Measurements from ENCODE around the gene MAP2K5. TPM values are rescaled to one million over a fixed set of nuclear protein-coding genes. Genes with fewer than 3 reads are reported as not detected.

Gene MAP2K5
- total and polyA plus RNA-seq, 2 donors from 2014 or later, result 14.1 to 18.6 TPM

- Histone ChIP-seq H3K27me3 (ENCODE audit: control insufficient read depth, insufficient read depth, low read length) (no peaks in the 10 kb centered on the region), H3K4me3 (ENCODE audit: low read length in 3 of 3) (no peak overlapping the region), H3K9ac (ENCODE audit: low read length in 3 of 3) (no peak overlapping the region), H3K27ac (ENCODE audit: low read depth in 2 of 2, low read length in 2 of 2) (no peak overlapping the region), H3K4me1 (ENCODE audit: control insufficient read depth in 2 of 3, insufficient read depth in 2 of 3, low read depth in 1 of 3, low read length in 3 of 3) (peaks cover 0 to 11% (median 4%) of the 10 kb centered on the region in 3 donors), H3K36me3 (ENCODE audit: control insufficient read depth in 2 of 3, insufficient read depth in 3 of 3, low read length in 3 of 3) (no peaks in the 10 kb centered on the region), H3K9me3 (ENCODE audit: control insufficient read depth in 2 of 3, insufficient read depth in 1 of 3, low read length in 3 of 3) (no peaks in the 10 kb centered on the region)
- DNase-seq (no peak), FAIRE-seq (no peak)
- TF ChIP-seq, protein P1, sequence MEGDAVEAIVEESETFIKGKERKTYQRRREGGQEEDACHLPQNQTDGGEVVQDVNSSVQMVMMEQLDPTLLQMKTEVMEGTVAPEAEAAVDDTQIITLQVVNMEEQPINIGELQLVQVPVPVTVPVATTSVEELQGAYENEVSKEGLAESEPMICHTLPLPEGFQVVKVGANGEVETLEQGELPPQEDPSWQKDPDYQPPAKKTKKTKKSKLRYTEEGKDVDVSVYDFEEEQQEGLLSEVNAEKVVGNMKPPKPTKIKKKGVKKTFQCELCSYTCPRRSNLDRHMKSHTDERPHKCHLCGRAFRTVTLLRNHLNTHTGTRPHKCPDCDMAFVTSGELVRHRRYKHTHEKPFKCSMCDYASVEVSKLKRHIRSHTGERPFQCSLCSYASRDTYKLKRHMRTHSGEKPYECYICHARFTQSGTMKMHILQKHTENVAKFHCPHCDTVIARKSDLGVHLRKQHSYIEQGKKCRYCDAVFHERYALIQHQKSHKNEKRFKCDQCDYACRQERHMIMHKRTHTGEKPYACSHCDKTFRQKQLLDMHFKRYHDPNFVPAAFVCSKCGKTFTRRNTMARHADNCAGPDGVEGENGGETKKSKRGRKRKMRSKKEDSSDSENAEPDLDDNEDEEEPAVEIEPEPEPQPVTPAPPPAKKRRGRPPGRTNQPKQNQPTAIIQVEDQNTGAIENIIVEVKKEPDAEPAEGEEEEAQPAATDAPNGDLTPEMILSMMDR (IDR thresholded peaks at IDR 0.05; ENCODE audit: borderline replicate concordance, extremely low read depth, insufficient read depth), result no peak
- intact Hi-C loops (cut with DNase I), result no loop called here
Observed at GRCh38 chr15:67776600-67776999, 234.1 kb downstream of the MAP2K5 start.

DNA sequence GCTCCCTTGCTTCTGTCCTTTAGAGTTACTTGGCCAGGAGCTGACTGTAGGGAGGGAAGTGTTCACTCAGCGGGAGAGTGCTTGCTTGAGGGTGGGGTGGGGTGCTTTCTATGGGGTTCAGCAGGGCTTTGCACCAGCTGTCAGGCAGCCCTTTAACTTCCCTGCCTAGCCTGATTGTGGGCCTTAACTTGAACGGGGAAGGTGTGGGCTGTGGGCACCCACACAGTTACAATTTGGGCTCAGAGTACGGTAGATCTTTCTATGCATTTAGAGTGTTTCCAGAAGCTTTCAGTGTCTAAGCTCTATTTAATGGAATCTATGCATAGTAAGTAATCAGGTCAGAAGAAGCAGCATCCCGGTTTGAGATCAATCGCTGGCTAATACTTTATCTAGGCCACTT, 234.6 kb downstream of the MAP2K5 start:
- no peak overlapping the region for H3K4me3 ChIP-seq (ENCODE audit: low read length in 3 of 3)
- FAIRE-seq (no peak), DNase-seq (no peak)
- H3K4me1 ChIP-seq (ENCODE audit: control insufficient read depth in 2 of 3, insufficient read depth in 2 of 3, low read depth in 1 of 3, low read length in 3 of 3), result peaks cover 0 to 12% (median 4%) of the 10 kb centered on the region in 3 donors
- H3K36me3 ChIP-seq (ENCODE audit: control insufficient read depth in 2 of 3, insufficient read depth in 3 of 3, low read length in 3 of 3), result no peaks in the 10 kb centered on the region
- no peak overlapping the region for H3K9ac ChIP-seq (ENCODE audit: low read length in 3 of 3)
- H3K27me3 ChIP-seq (ENCODE audit: control insufficient read depth, insufficient read depth, low read length), result no peaks in the 10 kb centered on the region
- no peak overlapping the region for H3K27ac ChIP-seq (ENCODE audit: low read depth in 2 of 2, low read length in 2 of 2)
- H3K9me3 ChIP-seq (ENCODE audit: control insufficient read depth in 2 of 3, insufficient read depth in 1 of 3, low read length in 3 of 3), result no peaks in the 10 kb centered on the region
- TF ChIP-seq, protein P1 (IDR thresholded peaks at IDR 0.05; ENCODE audit: borderline replicate concordance, extremely low read depth, insufficient read depth), result no peak
- intact Hi-C loops (cut with DNase I), result no loop called here

DNA sequence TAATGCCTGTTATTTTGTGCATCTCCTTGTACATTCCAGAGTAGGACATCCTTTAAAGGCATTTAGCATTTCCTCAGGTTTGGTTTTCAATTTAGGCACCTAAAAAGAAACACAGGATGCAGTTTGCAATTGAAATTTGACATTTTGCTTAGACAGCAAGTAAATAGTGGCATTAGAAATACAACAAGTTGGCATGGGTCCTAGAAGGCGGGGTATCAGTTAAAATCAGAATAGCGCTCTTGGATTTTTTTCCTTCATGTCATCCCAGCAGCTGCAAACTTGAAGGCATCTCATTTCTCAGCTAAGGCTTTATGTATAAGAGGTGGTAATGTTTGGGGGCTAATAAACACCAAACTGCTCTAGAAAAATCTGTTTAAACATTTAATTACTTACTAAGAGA, 235.3 kb downstream of the MAP2K5 start:
- no peak for DNase-seq
- FAIRE-seq, result no peak
- TF ChIP-seq, protein P1 (IDR thresholded peaks at IDR 0.05; ENCODE audit: borderline replicate concordance, extremely low read depth, insufficient read depth), result no peak
- H3K9ac ChIP-seq (ENCODE audit: low read length in 3 of 3), result no peak overlapping the region
- H3K36me3 ChIP-seq (ENCODE audit: control insufficient read depth in 2 of 3, insufficient read depth in 3 of 3, low read length in 3 of 3), result no peaks in the 10 kb centered on the region
- peaks cover 0 to 12% (median 4%) of the 10 kb centered on the region in 3 donors for H3K4me1 ChIP-seq (ENCODE audit: control insufficient read depth in 2 of 3, insufficient read depth in 2 of 3, low read depth in 1 of 3, low read length in 3 of 3)
- no peak overlapping the region for H3K4me3 ChIP-seq (ENCODE audit: low read length in 3 of 3)
- no peaks in the 10 kb centered on the region for H3K27me3 ChIP-seq (ENCODE audit: control insufficient read depth, insufficient read depth, low read length)
- no peak overlapping the region for H3K27ac ChIP-seq (ENCODE audit: low read depth in 2 of 2, low read length in 2 of 2)
- intact Hi-C loops (cut with DNase I), result no loop called here
- H3K9me3 ChIP-seq (ENCODE audit: control insufficient read depth in 2 of 3, insufficient read depth in 1 of 3, low read length in 3 of 3), result no peaks in the 10 kb centered on the region

DNA sequence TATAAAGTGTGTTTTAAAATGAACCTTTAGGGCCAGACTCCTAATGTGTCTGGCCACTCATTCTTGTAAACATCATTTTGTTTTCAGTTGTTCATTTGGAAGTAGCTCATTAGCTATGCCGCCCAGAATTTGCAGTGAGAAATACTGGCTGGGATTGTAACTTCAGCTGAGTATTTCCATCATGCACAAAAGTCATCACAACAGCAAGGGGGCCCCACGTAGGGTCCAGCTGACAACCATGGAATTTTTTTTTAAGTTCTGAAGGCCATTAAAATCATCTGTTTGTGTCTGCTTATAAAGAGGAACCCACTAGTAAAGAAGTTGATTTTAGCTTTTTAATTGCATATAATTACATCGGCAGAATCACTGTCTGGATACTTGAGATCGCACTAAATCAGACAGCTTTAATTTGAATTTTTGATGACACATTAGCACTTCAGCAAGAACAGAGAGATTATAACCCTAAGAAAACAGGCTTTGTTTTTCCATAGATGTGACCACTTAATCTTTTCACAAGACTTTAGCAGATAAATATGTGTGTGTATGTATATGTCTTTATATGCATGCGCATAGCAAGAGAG, 236.6 kb downstream of the MAP2K5 start:
- TF ChIP-seq, protein P1 (IDR thresholded peaks at IDR 0.05; ENCODE audit: borderline replicate concordance, extremely low read depth, insufficient read depth), result no peak
- intact Hi-C loops (cut with DNase I), result no loop called here

More for the DNA sequence above, 236.6 kb downstream of the MAP2K5 start:
- no peak overlapping the region for H3K9ac ChIP-seq (ENCODE audit: low read length in 3 of 3)
- H3K27me3 ChIP-seq (ENCODE audit: control insufficient read depth, insufficient read depth, low read length), result no peaks in the 10 kb centered on the region
- H3K9me3 ChIP-seq (ENCODE audit: control insufficient read depth in 2 of 3, insufficient read depth in 1 of 3, low read length in 3 of 3), result no peaks in the 10 kb centered on the region
- H3K4me3 ChIP-seq (ENCODE audit: low read length in 3 of 3), result no peak overlapping the region
- H3K27ac ChIP-seq (ENCODE audit: low read depth in 2 of 2, low read length in 2 of 2), result no peak overlapping the region
- DNase-seq (no peak), FAIRE-seq (no peak)
- peaks cover 0 to 12% (median 6%) of the 10 kb centered on the region in 3 donors for H3K4me1 ChIP-seq (ENCODE audit: control insufficient read depth in 2 of 3, insufficient read depth in 2 of 3, low read depth in 1 of 3, low read length in 3 of 3)
- no peaks in the 10 kb centered on the region for H3K36me3 ChIP-seq (ENCODE audit: control insufficient read depth in 2 of 3, insufficient read depth in 3 of 3, low read length in 3 of 3)
